Measurements from ENCODE around the gene IL24. TPM values are rescaled to one million over a fixed set of nuclear protein-coding genes. Genes with fewer than 3 reads are reported as not detected.
"Not testable (repeated sequence)": the region's sequence is repeated elsewhere in the genome, so short reads cannot be mapped to it uniquely, and the experiment has no call there.

Gene IL24
- not detected in 2 replicates for total RNA-seq

GRCh38 chr1:206897175-206897574 is at the start of gene IL24:
TSS of gene IL24 (plus strand) at chr1:206897443. CDS start at chr1:206897833, 390 bp downstream.
- Mint-ChIP-seq H3K27ac (no peak within 1 kb of the TSS), H3K36me3 (ENCODE audit: low read depth) (peaks cover 4% of the 10 kb centered on the region), H3K4me1 (peaks cover 31% of the 10 kb centered on the region), H3K27me3 (no peaks in the 10 kb centered on the region), H3K9me3 (no peaks in the 10 kb centered on the region), H3K4me3 (no peak within 1 kb of the TSS)
- CTCF ChIA-PET, result interaction anchor here (1.3 kb wide), 1 partner anchor 14 kb away, joined by 3 read pairs; no protein-coding TSS in a partner anchor
- no peak for TF ChIP-seq CTCF (IDR thresholded peaks at IDR 0.05)
- POLR2A ChIA-PET, result interaction anchor here (0.7 kb wide), 1 partner anchor 254 kb away, joined by 3 read pairs; no protein-coding TSS in a partner anchor
- ATAC-seq (ENCODE audit: low read depth) (no peak), DNase-seq (no peak)
- intact Hi-C loops (cut with micrococcal nuclease), result no loop called here

- intact Hi-C loops (cut with micrococcal nuclease), result no loop called here
- no peaks in the 10 kb centered on the region for H3K9me3 Mint-ChIP-seq
- no peak for TF ChIP-seq CTCF (IDR thresholded peaks at IDR 0.05)
- DNase-seq (no peak), ATAC-seq (ENCODE audit: low read depth) (no peak)
- H3K36me3 Mint-ChIP-seq (ENCODE audit: low read depth), result no peaks in the 10 kb centered on the region
- H3K27me3 Mint-ChIP-seq, result peaks cover 8% of the 10 kb centered on the region
- ChIA-PET POLR2A (interaction anchor here (0.9 kb wide), 1 partner anchor 13 kb away, joined by 3 read pairs; no protein-coding TSS in a partner anchor), CTCF (interaction anchor here (1.0 to 2.0 kb wide), 3 partner anchors 9 to 134 kb away, joined by 4 to 6 read pairs (median 5); no protein-coding TSS in a partner anchor)
- H3K4me3 Mint-ChIP-seq, result no peak overlapping the region
- H3K27ac Mint-ChIP-seq, result no peak overlapping the region
- no peaks in the 10 kb centered on the region for H3K4me1 Mint-ChIP-seq
Observed at GRCh38 chr1:206847946-206848345, 49.3 kb upstream of the IL24 start.

- CTCF ChIA-PET, result no interaction called here
- no peak for TF ChIP-seq CTCF (IDR thresholded peaks at IDR 0.05)
- no peaks in the 10 kb centered on the region for H3K36me3 Mint-ChIP-seq (ENCODE audit: low read depth)
- DNase-seq (no peak), ATAC-seq (ENCODE audit: low read depth) (no peak)
- H3K27me3 Mint-ChIP-seq, result peaks cover 8% of the 10 kb centered on the region
- no peaks in the 10 kb centered on the region for H3K4me1 Mint-ChIP-seq
- H3K27ac Mint-ChIP-seq, result no peak overlapping the region
- peaks cover 3% of the 10 kb centered on the region for H3K9me3 Mint-ChIP-seq
- intact Hi-C loops (cut with micrococcal nuclease), result no loop called here
- H3K4me3 Mint-ChIP-seq, result no peak overlapping the region
- POLR2A ChIA-PET, result no interaction called here
Observed at GRCh38 chr1:206850401-206850800, 46.8 kb upstream of the IL24 start.

- H3K27me3 Mint-ChIP-seq, result peaks cover 8% of the 10 kb centered on the region
- CTCF ChIA-PET, result no interaction called here
- no peak overlapping the region for H3K4me3 Mint-ChIP-seq
- ATAC-seq (ENCODE audit: low read depth), result no peak
- no peaks in the 10 kb centered on the region for H3K4me1 Mint-ChIP-seq
- no peaks in the 10 kb centered on the region for H3K36me3 Mint-ChIP-seq (ENCODE audit: low read depth)
- H3K27ac Mint-ChIP-seq, result no peak overlapping the region
- POLR2A ChIA-PET, result no interaction called here
- intact Hi-C loops (cut with micrococcal nuclease), result no loop called here
- peaks cover 3% of the 10 kb centered on the region for H3K9me3 Mint-ChIP-seq
- DNase-seq, result no peak
- TF ChIP-seq CTCF (IDR thresholded peaks at IDR 0.05), result no peak
Observed at GRCh38 chr1:206851341-206852010, 45.8 kb upstream of the IL24 start.

GRCh38 chr1:206852662-206853061 is 44.6 kb upstream of the IL24 start:
- H3K4me3 Mint-ChIP-seq; CTCF ChIA-PET; H3K36me3 Mint-ChIP-seq (ENCODE audit: low read depth); H3K4me1 Mint-ChIP-seq; H3K27ac Mint-ChIP-seq; H3K9me3 Mint-ChIP-seq; DNase-seq; intact Hi-C loops (cut with micrococcal nuclease); POLR2A ChIA-PET; ATAC-seq (ENCODE audit: low read depth); H3K27me3 Mint-ChIP-seq: not testable (repeated sequence)

GRCh38 chr1:206853696-206854095 is 43.5 kb upstream of the IL24 start:
- CTCF ChIA-PET, DNase-seq: not testable (repeated sequence)

More at GRCh38 chr1:206853696-206854095, 43.5 kb upstream of the IL24 start:
- intact Hi-C loops (cut with micrococcal nuclease); H3K27me3 Mint-ChIP-seq; H3K4me3 Mint-ChIP-seq; H3K4me1 Mint-ChIP-seq; H3K9me3 Mint-ChIP-seq; POLR2A ChIA-PET; H3K36me3 Mint-ChIP-seq (ENCODE audit: low read depth); H3K27ac Mint-ChIP-seq; ATAC-seq (ENCODE audit: low read depth): not testable (repeated sequence)
